Measurements from ENCODE around the gene RWDD1. TPM values are rescaled to one million over a fixed set of nuclear protein-coding genes. Genes with fewer than 3 reads are reported as not detected.

The RWDD1 gene
- 50.5 and 51.4 TPM in 2 replicates for total RNA-seq (2014; rRNA removed; shearing (Covaris generic))
- 43.2 and 44.9 TPM in 2 replicates for polyA plus RNA-seq (2015; cell fraction: cytosol; rRNA removed)
- polyA plus RNA-seq (2015; cell fraction: nucleus; rRNA removed) = 4.8 and 8.4 TPM in 2 replicates

GRCh38 chr6:116570856-116571682 is at the start of gene RWDD1:
Gene RWDD1 (plus strand): TSS chr6:116571504. CDS start chr6:116571583, 79 bp downstream.
- DNase-seq (ENCODE audit: low read depth) = peak; percentile 99

GRCh38 chr6:116522896-116523295 is 48.4 kb upstream of the RWDD1 start:
- no peak for DNase-seq (ENCODE audit: low read depth)

GRCh38 chr6:116524236-116524635 is 47.1 kb upstream of the RWDD1 start:
- DNase-seq (ENCODE audit: low read depth) = no peak

GRCh38 chr6:116528133-116528532 is 43.2 kb upstream of the RWDD1 start:
- no peak for DNase-seq (ENCODE audit: low read depth)

GRCh38 chr6:116528780-116529179 is 42.5 kb upstream of the RWDD1 start:
- DNase-seq (ENCODE audit: low read depth) = peak; percentile 50

- no peak for DNase-seq (ENCODE audit: low read depth)
Observed at GRCh38 chr6:116529466-116530290, 41.6 kb upstream of the RWDD1 start.

- DNase-seq (ENCODE audit: low read depth) = no peak
Observed at GRCh38 chr6:116530436-116530835, 40.9 kb upstream of the RWDD1 start.

- peak; percentile 56 for DNase-seq (ENCODE audit: low read depth)
Observed at GRCh38 chr6:116531675-116532570, 39.4 kb upstream of the RWDD1 start.

- DNase-seq (ENCODE audit: low read depth) = no peak
Observed at GRCh38 chr6:116533233-116533957, 37.9 kb upstream of the RWDD1 start.

GRCh38 chr6:116535109-116535508 is 36.2 kb upstream of the RWDD1 start:
- no peak for DNase-seq (ENCODE audit: low read depth)

- DNase-seq (ENCODE audit: low read depth) = peak; percentile 54
Observed at GRCh38 chr6:116536216-116536621, 35.1 kb upstream of the RWDD1 start.

- no peak for DNase-seq (ENCODE audit: low read depth)
Observed at GRCh38 chr6:116542426-116542825, 28.9 kb upstream of the RWDD1 start.

GRCh38 chr6:116543149-116543548 is 28.2 kb upstream of the RWDD1 start:
- DNase-seq (ENCODE audit: low read depth) = no peak

GRCh38 chr6:116545651-116546050 is 25.7 kb upstream of the RWDD1 start, which contains the start of gene TRAPPC3L:
Gene TRAPPC3L (minus strand): TSS chr6:116545684. CDS start chr6:116545514, 170 bp downstream.
- no peak for DNase-seq (ENCODE audit: low read depth)

GRCh38 chr6:116547358-116547757 is 23.9 kb upstream of the RWDD1 start:
- DNase-seq (ENCODE audit: low read depth) = no peak

- DNase-seq (ENCODE audit: low read depth) = no peak
Observed at GRCh38 chr6:116550796-116551195, 20.5 kb upstream of the RWDD1 start.

- DNase-seq (ENCODE audit: low read depth) = no peak
Observed at GRCh38 chr6:116553451-116553850, 17.9 kb upstream of the RWDD1 start, which contains the start of gene CALHM4. Gene CALHM4 (plus strand): TSS chr6:116553751. CDS start chr6:116553794, 43 bp downstream.

GRCh38 chr6:116556065-116556464 is 15.2 kb upstream of the RWDD1 start:
- peak; percentile 72 for DNase-seq (ENCODE audit: low read depth)

GRCh38 chr6:116556814-116557415 is 14.4 kb upstream of the RWDD1 start:
- DNase-seq (ENCODE audit: low read depth) = no peak

- peak; percentile 92 for DNase-seq (ENCODE audit: low read depth)
Observed at GRCh38 chr6:116557893-116558292, 13.4 kb upstream of the RWDD1 start.

Data from HT1080 (cell line).